Measurements from ENCODE around the gene HMX3. TPM values are rescaled to one million over a fixed set of nuclear protein-coding genes. Genes with fewer than 3 reads are reported as not detected.

The HMX3 gene
- total and polyA plus RNA-seq, 2 of the 13 experiments (the other 11 are each of a cell fraction or from before 2014, with no cell fraction given) = not detected

- TF ChIP-seq ZBTB14 (CRISPR knock-in tag; IDR thresholded peaks at IDR 0.05) = no peak
- TF ChIP-seq, protein P1, sequence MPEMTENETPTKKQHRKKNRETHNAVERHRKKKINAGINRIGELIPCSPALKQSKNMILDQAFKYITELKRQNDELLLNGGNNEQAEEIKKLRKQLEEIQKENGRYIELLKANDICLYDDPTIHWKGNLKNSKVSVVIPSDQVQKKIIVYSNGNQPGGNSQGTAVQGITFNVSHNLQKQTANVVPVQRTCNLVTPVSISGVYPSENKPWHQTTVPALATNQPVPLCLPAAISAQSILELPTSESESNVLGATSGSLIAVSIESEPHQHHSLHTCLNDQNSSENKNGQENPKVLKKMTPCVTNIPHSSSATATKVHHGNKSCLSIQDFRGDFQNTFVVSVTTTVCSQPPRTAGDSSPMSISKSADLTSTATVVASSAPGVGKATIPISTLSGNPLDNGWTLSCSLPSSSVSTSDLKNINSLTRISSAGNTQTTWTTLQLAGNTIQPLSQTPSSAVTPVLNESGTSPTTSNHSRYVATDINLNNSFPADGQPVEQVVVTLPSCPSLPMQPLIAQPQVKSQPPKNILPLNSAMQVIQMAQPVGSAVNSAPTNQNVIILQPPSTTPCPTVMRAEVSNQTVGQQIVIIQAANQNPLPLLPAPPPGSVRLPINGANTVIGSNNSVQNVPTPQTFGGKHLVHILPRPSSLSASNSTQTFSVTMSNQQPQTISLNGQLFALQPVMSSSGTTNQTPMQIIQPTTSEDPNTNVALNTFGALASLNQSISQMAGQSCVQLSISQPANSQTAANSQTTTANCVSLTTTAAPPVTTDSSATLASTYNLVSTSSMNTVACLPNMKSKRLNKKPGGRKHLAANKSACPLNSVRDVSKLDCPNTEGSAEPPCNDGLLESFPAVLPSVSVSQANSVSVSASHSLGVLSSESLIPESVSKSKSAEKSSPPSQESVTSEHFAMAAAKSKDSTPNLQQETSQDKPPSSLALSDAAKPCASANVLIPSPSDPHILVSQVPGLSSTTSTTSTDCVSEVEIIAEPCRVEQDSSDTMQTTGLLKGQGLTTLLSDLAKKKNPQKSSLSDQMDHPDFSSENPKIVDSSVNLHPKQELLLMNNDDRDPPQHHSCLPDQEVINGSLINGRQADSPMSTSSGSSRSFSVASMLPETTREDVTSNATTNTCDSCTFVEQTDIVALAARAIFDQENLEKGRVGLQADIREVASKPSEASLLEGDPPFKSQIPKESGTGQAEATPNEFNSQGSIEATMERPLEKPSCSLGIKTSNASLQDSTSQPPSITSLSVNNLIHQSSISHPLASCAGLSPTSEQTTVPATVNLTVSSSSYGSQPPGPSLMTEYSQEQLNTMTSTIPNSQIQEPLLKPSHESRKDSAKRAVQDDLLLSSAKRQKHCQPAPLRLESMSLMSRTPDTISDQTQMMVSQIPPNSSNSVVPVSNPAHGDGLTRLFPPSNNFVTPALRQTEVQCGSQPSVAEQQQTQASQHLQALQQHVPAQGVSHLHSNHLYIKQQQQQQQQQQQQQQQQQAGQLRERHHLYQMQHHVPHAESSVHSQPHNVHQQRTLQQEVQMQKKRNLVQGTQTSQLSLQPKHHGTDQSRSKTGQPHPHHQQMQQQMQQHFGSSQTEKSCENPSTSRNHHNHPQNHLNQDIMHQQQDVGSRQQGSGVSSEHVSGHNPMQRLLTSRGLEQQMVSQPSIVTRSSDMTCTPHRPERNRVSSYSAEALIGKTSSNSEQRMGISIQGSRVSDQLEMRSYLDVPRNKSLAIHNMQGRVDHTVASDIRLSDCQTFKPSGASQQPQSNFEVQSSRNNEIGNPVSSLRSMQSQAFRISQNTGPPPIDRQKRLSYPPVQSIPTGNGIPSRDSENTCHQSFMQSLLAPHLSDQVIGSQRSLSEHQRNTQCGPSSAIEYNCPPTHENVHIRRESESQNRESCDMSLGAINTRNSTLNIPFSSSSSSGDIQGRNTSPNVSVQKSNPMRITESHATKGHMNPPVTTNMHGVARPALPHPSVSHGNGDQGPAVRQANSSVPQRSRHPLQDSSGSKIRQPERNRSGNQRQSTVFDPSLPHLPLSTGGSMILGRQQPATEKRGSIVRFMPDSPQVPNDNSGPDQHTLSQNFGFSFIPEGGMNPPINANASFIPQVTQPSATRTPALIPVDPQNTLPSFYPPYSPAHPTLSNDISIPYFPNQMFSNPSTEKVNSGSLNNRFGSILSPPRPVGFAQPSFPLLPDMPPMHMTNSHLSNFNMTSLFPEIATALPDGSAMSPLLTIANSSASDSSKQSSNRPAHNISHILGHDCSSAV (CRISPR knock-in tag; IDR thresholded peaks at IDR 0.05; ENCODE audit: borderline replicate concordance) = no peak
- TF ChIP-seq MTF2 (CRISPR knock-in tag; IDR thresholded peaks at IDR 0.05; ENCODE audit: borderline replicate concordance) = no peak
- peak; percentile 70 for TF ChIP-seq RARA (CRISPR knock-in tag; IDR thresholded peaks at IDR 0.05)
- no peak for TF ChIP-seq RFX3 (CRISPR knock-in tag; IDR thresholded peaks at IDR 0.05)
Measured at GRCh38 chr10:123109466-123109865, 26.3 kb upstream of the HMX3 start (continued).
